ENCODE results near the gene CEL.

CEL gene

GRCh38 chr9:133104718-133105460 is 43.1 kb downstream of the CEL start:
- no peak for DNase-seq (ENCODE audit: low spot score)
- no peak for TF ChIP-seq CTCF (IDR thresholded peaks at IDR 0.05; ENCODE audit: extremely low read depth, missing control alignments)

GRCh38 chr9:133105461-133105770 is 43.6 kb downstream of the CEL start:
- DNase-seq (ENCODE audit: low spot score), result no peak
- no peak for TF ChIP-seq CTCF (IDR thresholded peaks at IDR 0.05; ENCODE audit: extremely low read depth, missing control alignments)

- DNase-seq (ENCODE audit: low spot score), result no peak
- no peak for TF ChIP-seq CTCF (IDR thresholded peaks at IDR 0.05; ENCODE audit: extremely low read depth, missing control alignments)
These were observed 44.9 kb downstream of the CEL start for GRCh38 chr9:133106511-133107244.

GRCh38 chr9:133107245-133107722 is 45.5 kb downstream of the CEL start:
- no peak for TF ChIP-seq CTCF (IDR thresholded peaks at IDR 0.05; ENCODE audit: extremely low read depth, missing control alignments)
- no peak for DNase-seq (ENCODE audit: low spot score)

GRCh38 chr9:133107961-133108793 is 46.4 kb downstream of the CEL start:
- no peak for DNase-seq (ENCODE audit: low spot score)
- TF ChIP-seq CTCF (IDR thresholded peaks at IDR 0.05; ENCODE audit: extremely low read depth, missing control alignments), result no peak

GRCh38 chr9:133108794-133109641 is 47.2 kb downstream of the CEL start:
- TF ChIP-seq CTCF (IDR thresholded peaks at IDR 0.05; ENCODE audit: extremely low read depth, missing control alignments), result no peak

More at GRCh38 chr9:133108794-133109641, 47.2 kb downstream of the CEL start:
- no peak for DNase-seq (ENCODE audit: low spot score)

All from GM20000 (cell line).